ENCODE results near the gene PNKD.

- TF ChIP-seq CTCF (IDR thresholded peaks at IDR 0.05) = no peak
- no peak for TF ChIP-seq POLR2A (IDR thresholded peaks at IDR 0.05)
These were observed 14.9 kb upstream of the PNKD start for GRCh38 chr2:218255446-218255845.

Measured in heart left ventricle (tissue), 13 donors.